Mesodermal cell (in vitro differentiated cells): ENCODE data around the gene FBLN2.
A peak's percentile ranks its signal among the peaks of the same experiment; 100 is the strongest.

Experiments used
- H3K27ac ChIP-seq: 2 replicates; pipeline ENCODE4 v1.7.0; 2013; ENCODE audit warnings: mild to moderate bottlenecking, low read depth, low read length, moderate library complexity; ENCODE audit not compliant: severe bottlenecking
- H3K36me3 ChIP-seq: 2 replicates; pipeline ENCODE4 v1.7.1; 2013; ENCODE audit warnings: mild to moderate bottlenecking, low read length, moderate library complexity; ENCODE audit not compliant: control insufficient read depth, insufficient read depth
- H3K4me1 ChIP-seq: one replicate; pipeline ENCODE4 v1.7.1; 2013; ENCODE audit warnings: mild to moderate bottlenecking, low read length; ENCODE audit not compliant: insufficient read depth, control insufficient read depth, poor library complexity, severe bottlenecking
- H3K4me3 ChIP-seq: 2 replicates; pipeline ENCODE4 v1.7.0; 2013; ENCODE audit warnings: low read length, control low read depth, mild to moderate bottlenecking; ENCODE audit not compliant: insufficient read depth, poor library complexity, severe bottlenecking; ENCODE audit errors: extremely low read depth
- H3K9me3 ChIP-seq: 2 replicates; pipeline ENCODE4 v1.7.1; 2013; ENCODE audit warnings: mild to moderate bottlenecking, low read length, moderate library complexity; ENCODE audit not compliant: control insufficient read depth
- whole genome bisulfite sequencing, 2 experiments: methylation state at CpG; one replicate each; pipeline ENCODE4 v1.1.5; 2013; ENCODE audit warnings: missing lambda C conversion rate in 2 of 2; ENCODE audit not compliant: insufficient coverage in 2 of 2; 5-methylcytosine and 5-hydroxymethylcytosine counted together

Gene FBLN2

GRCh38 chr3:13598926-13599886 is 50.3 kb downstream of the FBLN2 start:
- Histone ChIP-seq H3K27ac (peak overlapping the region; percentile 19), H3K9me3 (no peaks in the 10 kb centered on the region), H3K4me3 (no peak overlapping the region), H3K36me3 (no peaks in the 10 kb centered on the region), H3K4me1 (peaks cover 14% of the 10 kb centered on the region)
- 71 to 77% methylated on average over 10 of the region's 10 CpGs for WGBS, 2 experiments

DNA sequence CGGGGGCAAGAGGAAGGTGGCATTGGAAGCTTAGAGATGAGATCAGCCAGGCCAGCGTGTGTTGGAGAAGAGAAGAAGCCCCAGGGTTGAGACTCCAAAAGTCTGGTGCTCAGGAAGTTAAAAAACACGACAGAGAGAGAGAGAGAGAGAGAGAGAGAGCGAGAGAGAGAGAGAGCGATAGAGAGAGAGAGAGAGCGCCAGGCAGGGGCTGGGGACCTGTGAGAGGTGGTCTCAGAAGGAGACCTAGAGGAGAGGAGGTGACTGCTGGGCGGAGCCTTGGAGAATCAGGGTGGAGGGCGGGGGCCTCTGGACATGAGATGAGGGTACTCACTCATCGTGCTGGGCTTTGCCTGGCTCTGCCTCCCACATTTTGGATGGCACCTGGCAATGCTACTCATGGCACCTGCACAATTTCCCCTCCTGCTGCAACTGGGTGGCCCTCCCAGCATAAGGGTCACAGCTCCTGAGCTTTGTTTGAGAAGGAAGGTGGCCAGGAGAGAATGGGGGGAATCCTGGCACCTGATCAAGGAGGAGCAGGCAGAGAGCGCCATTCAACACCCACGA is 51.0 kb downstream of the FBLN2 start:
- no peaks in the 10 kb centered on the region for H3K9me3 ChIP-seq
- H3K27ac ChIP-seq = peak overlapping the region; percentile 19
- H3K36me3 ChIP-seq = no peaks in the 10 kb centered on the region
- H3K4me1 ChIP-seq = peaks cover 14% of the 10 kb centered on the region
- WGBS, 2 experiments = 83 to 91% methylated on average over 9 to 11 of the region's 11 CpGs
- no peak overlapping the region for H3K4me3 ChIP-seq

DNA sequence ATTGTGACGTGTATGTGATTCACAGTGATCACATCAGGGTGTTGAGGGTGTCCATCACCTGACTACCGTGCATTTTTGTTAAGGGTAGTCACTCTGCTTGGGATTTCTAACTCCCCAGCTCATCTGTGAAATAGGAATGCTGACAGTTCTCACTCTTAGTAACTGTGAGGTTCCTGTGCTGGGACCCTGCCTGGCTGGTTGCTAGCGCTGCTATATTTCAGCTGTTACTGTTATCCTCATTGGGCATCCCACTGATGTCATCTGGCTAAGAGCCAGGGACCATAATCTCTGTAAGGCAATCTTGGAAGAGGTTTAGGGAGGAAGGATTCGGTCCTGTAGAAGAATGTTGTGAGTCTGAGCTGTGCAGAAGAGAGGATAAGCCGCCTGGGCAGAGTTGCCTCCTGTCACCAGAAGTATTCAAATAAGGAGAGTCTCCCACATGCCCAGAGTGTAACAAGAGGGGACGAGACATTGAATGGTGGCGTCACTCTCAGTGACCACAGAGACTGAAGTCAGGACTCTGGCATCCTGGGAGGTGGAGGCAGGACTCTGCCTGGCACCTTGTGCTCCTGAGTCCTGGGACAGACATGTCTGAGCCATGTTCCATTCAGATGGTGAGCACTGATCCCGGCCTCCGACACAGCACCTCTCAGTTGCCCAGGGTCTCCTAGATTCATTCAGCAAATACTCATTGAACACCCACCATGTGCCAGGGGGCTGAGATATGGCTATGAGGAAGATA is 52.2 kb downstream of the FBLN2 start:
- Histone ChIP-seq H3K4me1 (peaks cover 14% of the 10 kb centered on the region), H3K9me3 (no peaks in the 10 kb centered on the region), H3K4me3 (no peak overlapping the region), H3K27ac (peak overlapping the region; percentile 47), H3K36me3 (no peaks in the 10 kb centered on the region)
- whole genome bisulfite sequencing, 2 experiments = 94% methylated on average over 7 to 9 of the region's 9 CpGs

DNA sequence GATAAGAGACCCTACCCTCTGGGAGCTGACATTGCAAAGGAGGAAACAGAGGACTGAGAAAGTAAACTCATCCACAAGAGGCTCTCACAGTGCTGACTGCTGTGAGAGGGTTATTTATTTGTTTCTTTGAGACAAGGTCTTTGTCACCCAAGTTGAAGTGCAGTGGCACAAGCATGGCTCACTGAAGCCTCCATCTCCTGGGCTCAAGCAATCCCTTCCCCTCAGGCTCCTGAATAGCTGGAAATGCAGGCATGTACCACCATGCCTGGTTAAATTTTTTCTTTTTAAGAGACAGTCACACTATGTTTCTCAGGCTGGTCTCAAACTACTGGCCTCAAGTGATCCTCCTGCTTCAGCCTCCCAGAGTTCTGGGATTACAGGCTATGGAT is 52.8 kb downstream of the FBLN2 start:
- Histone ChIP-seq H3K4me1 (peaks cover 14% of the 10 kb centered on the region), H3K9me3 (no peaks in the 10 kb centered on the region), H3K4me3 (no peak overlapping the region), H3K36me3 (no peaks in the 10 kb centered on the region), H3K27ac (peak overlapping the region; percentile 47)

GRCh38 chr3:13605555-13605954 is 56.6 kb downstream of the FBLN2 start:
- peaks cover 10% of the 10 kb centered on the region for H3K4me1 ChIP-seq
- WGBS, 2 experiments = 98 to 100% methylated on average over 5 to 6 of the region's 6 CpGs
- H3K36me3 ChIP-seq = peaks cover 30% of the 10 kb centered on the region

DNA sequence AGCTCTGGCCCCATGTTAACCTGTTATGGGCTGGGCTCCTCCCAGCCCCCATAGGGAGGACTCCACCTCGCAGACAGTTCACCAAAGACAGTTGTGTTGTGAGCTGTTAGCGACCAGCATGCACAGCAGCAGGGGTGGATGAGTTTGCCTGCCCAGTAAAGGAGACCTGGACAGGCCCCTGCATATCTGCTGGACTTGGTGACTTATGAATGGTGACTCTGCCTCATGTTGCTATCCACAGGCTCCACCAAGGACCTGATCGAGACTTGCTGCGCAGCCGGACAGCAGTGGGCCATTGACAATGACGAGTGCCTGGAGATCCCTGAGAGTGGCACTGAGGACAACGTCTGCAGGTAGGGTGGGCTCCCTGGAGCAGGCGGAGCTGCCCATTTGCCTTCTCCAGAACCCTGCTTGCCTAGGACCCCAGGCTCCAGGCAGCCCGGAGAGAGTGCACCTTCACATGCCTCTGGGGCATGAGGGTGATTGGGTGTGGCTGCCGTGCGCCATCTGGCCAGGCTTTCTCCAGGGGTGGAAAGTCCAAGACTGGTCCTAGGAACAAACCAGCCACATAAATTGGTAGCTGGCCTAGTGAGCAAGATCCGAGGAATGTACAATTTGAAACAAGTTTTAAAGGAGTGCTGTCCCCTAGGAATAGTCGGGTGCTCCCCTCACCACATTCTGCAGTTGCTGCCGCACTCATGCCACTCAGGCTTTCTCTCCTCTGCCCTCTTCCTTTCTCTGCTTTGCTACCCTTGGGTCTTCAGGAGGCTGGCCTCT is 59.1 kb downstream of the FBLN2 start:
- WGBS, 2 experiments = 93 to 97% methylated on average over 11 to 12 of the region's 14 CpGs
- Histone ChIP-seq H3K27ac (no peak overlapping the region), H3K4me3 (no peak overlapping the region), H3K36me3 (peaks cover 40% of the 10 kb centered on the region), H3K9me3 (no peaks in the 10 kb centered on the region), H3K4me1 (no peaks in the 10 kb centered on the region)

More at GRCh38 chr3:13605555-13605954, 56.6 kb downstream of the FBLN2 start:
- Histone ChIP-seq H3K27ac (no peak overlapping the region), H3K9me3 (no peaks in the 10 kb centered on the region), H3K4me3 (no peak overlapping the region)

GRCh38 chr3:13608969-13609725 is 60.2 kb downstream of the FBLN2 start:
- no peaks in the 10 kb centered on the region for H3K9me3 ChIP-seq
- no peak overlapping the region for H3K4me3 ChIP-seq
- 92 to 94% methylated on average over 18 of the region's 20 CpGs for WGBS, 2 experiments
- H3K36me3 ChIP-seq = peaks cover 49% of the 10 kb centered on the region
- no peak overlapping the region for H3K27ac ChIP-seq
- H3K4me1 ChIP-seq = no peaks in the 10 kb centered on the region

- no peaks in the 10 kb centered on the region for H3K9me3 ChIP-seq
- WGBS, 2 experiments = 92 to 99% methylated on average over 4 to 7 of the region's 7 CpGs
- no peak overlapping the region for H3K4me3 ChIP-seq
- H3K27ac ChIP-seq = no peak overlapping the region
- peaks cover 59% of the 10 kb centered on the region for H3K36me3 ChIP-seq
- no peaks in the 10 kb centered on the region for H3K4me1 ChIP-seq
Measured at GRCh38 chr3:13610006-13610570, 61.2 kb downstream of the FBLN2 start.

- no peaks in the 10 kb centered on the region for H3K4me1 ChIP-seq
- no peak overlapping the region for H3K27ac ChIP-seq
- WGBS, 2 experiments = 92 to 93% methylated on average over 2 to 5 of the region's 6 CpGs
Measured at GRCh38 chr3:13611221-13611620, 62.3 kb downstream of the FBLN2 start.

More at GRCh38 chr3:13611221-13611620, 62.3 kb downstream of the FBLN2 start:
- no peaks in the 10 kb centered on the region for H3K9me3 ChIP-seq
- no peak overlapping the region for H3K4me3 ChIP-seq
- H3K36me3 ChIP-seq = peaks cover 68% of the 10 kb centered on the region
